Neural progenitor cell (in vitro differentiated cells): ENCODE measurements around the gene ROMO1. TPM values are rescaled to one million over a fixed set of nuclear protein-coding genes. Genes with fewer than 3 reads are reported as not detected.

Experiments
- DNase-seq: peaks from one replicate; pipeline ENCODE4 v3.0.0-alpha.2; 2016; ENCODE audit warnings: low spot score
- H2AFZ ChIP-seq: fragments of 200-600 bp; sonication (generic); replicated peaks from 2 replicates; pipeline ENCODE4 v1.6.1; 2016; ENCODE audit warnings: antibody characterized with exemption
- H3F3A ChIP-seq: fragments of 200-600 bp; sonication (generic); 2 replicates; pipeline ENCODE4 v1.6.1; 2016; ENCODE audit warnings: antibody characterized with exemption, low read depth
- H3K27ac ChIP-seq: fragments of 200-600 bp; sonication (generic); 2 replicates; pipeline ENCODE4 v1.5.1; 2016; ENCODE audit warnings: mild to moderate bottlenecking
- H3K27me3 ChIP-seq: fragments of 200-600 bp; sonication (generic); 2 replicates; pipeline ENCODE4 v1.6.1; 2016; ENCODE audit warnings: mild to moderate bottlenecking, moderate library complexity
- H3K36me3 ChIP-seq: fragments of 200-600 bp; sonication (generic); 2 replicates; pipeline ENCODE4 v1.5.1; 2016
- H3K4me1 ChIP-seq: fragments of 200-600 bp; sonication (generic); 2 replicates; pipeline ENCODE4 v1.6.1; 2016; ENCODE audit warnings: mixed run types
- H3K4me2 ChIP-seq: fragments of 200-600 bp; sonication (generic); 2 replicates; pipeline ENCODE4 v1.6.1; 2016
- H3K4me3 ChIP-seq: fragments of 200-600 bp; sonication (generic); 2 replicates; pipeline ENCODE4 v1.5.1; 2016
- H3K79me2 ChIP-seq: fragments of 200-600 bp; sonication (generic); 2 replicates; pipeline ENCODE4 v1.6.1; 2016; ENCODE audit warnings: low read depth
- H3K9ac ChIP-seq: fragments of 200-600 bp; sonication (generic); 2 replicates; pipeline ENCODE4 v1.6.1; 2016
- H3K9me3 ChIP-seq: fragments of 200-600 bp; sonication (generic); 2 replicates; pipeline ENCODE4 v1.5.1; 2016; ENCODE audit warnings: low read depth
- H4K20me1 ChIP-seq: fragments of 200-600 bp; sonication (generic); 2 replicates; pipeline ENCODE4 v1.6.1; 2016; ENCODE audit warnings: low read depth
- H3K27ac Mint-ChIP-seq: 3 replicates; pipeline ENCODE4 v1.8.0; 2021; ENCODE audit warnings: mixed read lengths
- H3K27me3 Mint-ChIP-seq: 2 replicates; pipeline ENCODE4 v1.8.0; 2022; ENCODE audit warnings: low read depth, mild to moderate bottlenecking, inconsistent platforms, moderate library complexity, mixed read lengths; ENCODE audit not compliant: insufficient read depth
- H3K36me3 Mint-ChIP-seq: 3 replicates; pipeline ENCODE4 v1.8.0; 2021; ENCODE audit warnings: mixed read lengths
- H3K4me1 Mint-ChIP-seq: 3 replicates; pipeline ENCODE4 v1.8.0; 2021; ENCODE audit warnings: mixed read lengths
- H3K4me3 Mint-ChIP-seq: 3 replicates; pipeline ENCODE4 v1.8.0; 2021; ENCODE audit warnings: mild to moderate bottlenecking, moderate library complexity, mixed read lengths
- H3K9me3 Mint-ChIP-seq: 3 replicates; pipeline ENCODE4 v1.8.0; 2020; ENCODE audit warnings: mixed read lengths
- CTCF ChIP-seq: fragments of 200-600 bp; sonication (generic); IDR thresholded peaks from 2 replicates; pipeline ENCODE4 v1.5.1; 2017; ENCODE audit warnings: antibody characterized with exemption, mild to moderate bottlenecking
- EZH2 ChIP-seq: fragments of 200-600 bp; sonication (generic); IDR thresholded peaks from 2 replicates; pipeline ENCODE4 v1.6.1; 2017; ENCODE audit warnings: antibody characterized with exemption, mild to moderate bottlenecking, moderate library complexity
- EZH2phosphoT487 ChIP-seq: fragments of 200-600 bp; sonication (generic); IDR thresholded peaks from 2 replicates; pipeline ENCODE4 v1.6.1; 2017; ENCODE audit warnings: antibody characterized with exemption
- total RNA-seq: library from RNA; depleted of rRNA; stranded (reverse); fragments of >200 nt; gene quantifications from 2 replicates; pipeline ENCODE4 v1.2.3, GENCODE V29; 2015; ENCODE audit warnings: low replicate concordance

Gene ROMO1
- total RNA-seq, 1 donor from 2014 or later: 135 TPM

GRCh38 chr20:35663516-35664465 lies 35.4 kb upstream of the ROMO1 start:
- H3K9me3 ChIP-seq: no peaks in the 10 kb centered on the region
- peak overlapping the region; percentile 59 for H2AFZ ChIP-seq
- peaks cover 5% of the 10 kb centered on the region for H3K27me3 Mint-ChIP-seq
- DNase-seq: peak; percentile 79
- peak overlapping the region; percentile 97 for H3K9ac ChIP-seq
- peak overlapping the region; percentile 77 for H3K4me3 ChIP-seq
- H3K4me3 Mint-ChIP-seq: peak overlapping the region; percentile 97
- H3F3A ChIP-seq: peaks cover 10% of the 10 kb centered on the region
- H3K27ac Mint-ChIP-seq: peak overlapping the region; percentile 100
- peak overlapping the region; percentile 84 for H3K27ac ChIP-seq
- H3K4me1 Mint-ChIP-seq: peaks cover 25% of the 10 kb centered on the region
- peaks cover 26% of the 10 kb centered on the region for H3K4me1 ChIP-seq
- H3K36me3 ChIP-seq: no peaks in the 10 kb centered on the region
- peak overlapping the region; percentile 98 for H3K4me2 ChIP-seq
- peaks cover 55% of the 10 kb centered on the region for H4K20me1 ChIP-seq
- no peaks in the 10 kb centered on the region for H3K27me3 ChIP-seq
- H3K79me2 ChIP-seq: peaks cover 59% of the 10 kb centered on the region
- H3K9me3 Mint-ChIP-seq: peaks cover 14% of the 10 kb centered on the region
- peaks cover 25% of the 10 kb centered on the region for H3K36me3 Mint-ChIP-seq
- TF ChIP-seq CTCF (no peak), EZH2phosphoT487 (no peak), EZH2 (no peak)

GRCh38 chr20:35664466-35665206 lies 34.6 kb upstream of the ROMO1 start, which contains the start of the genes CPNE1 and RBM12:
Gene CPNE1, minus strand, starts transcription at chr20:35664900. Its CDS starts 31,977 bp downstream, at chr20:35632923.
Gene RBM12, minus strand, starts transcription at chr20:35664900. Its CDS starts 9,578 bp downstream, at chr20:35655322.
- Histone ChIP-seq H2AFZ (peak within 1 kb of the TSS; percentile 84), H3K9ac (peak within 1 kb of the TSS; percentile 97), H3K9me3 (no peaks in the 10 kb centered on the region), H3K27me3 (no peaks in the 10 kb centered on the region), H3K4me1 (peaks cover 26% of the 10 kb centered on the region), H4K20me1 (peaks cover 47% of the 10 kb centered on the region), H3K27ac (peak within 1 kb of the TSS; percentile 84), H3K4me3 (peak within 1 kb of the TSS; percentile 77), H3K4me2 (peak within 1 kb of the TSS; percentile 98), H3K36me3 (no peaks in the 10 kb centered on the region), H3F3A (peaks cover 10% of the 10 kb centered on the region), H3K79me2 (peaks cover 51% of the 10 kb centered on the region)
- Mint-ChIP-seq H3K9me3 (peaks cover 8% of the 10 kb centered on the region), H3K36me3 (peaks cover 25% of the 10 kb centered on the region), H3K27ac (peak within 1 kb of the TSS; percentile 100), H3K4me1 (peaks cover 25% of the 10 kb centered on the region), H3K4me3 (peak within 1 kb of the TSS; percentile 97), H3K27me3 (peaks cover 5% of the 10 kb centered on the region)
- DNase-seq: peak; percentile 97
- no peak for TF ChIP-seq EZH2phosphoT487
- TF ChIP-seq EZH2: no peak
- TF ChIP-seq CTCF: no peak

- no peak for DNase-seq
- TF ChIP-seq CTCF: no peak
- no peak for TF ChIP-seq EZH2
- TF ChIP-seq EZH2phosphoT487: no peak
- H3K27ac Mint-ChIP-seq: no peak overlapping the region
Measured at GRCh38 chr20:35665949-35666288, 33.3 kb upstream of the ROMO1 start.

More at GRCh38 chr20:35665949-35666288, 33.3 kb upstream of the ROMO1 start:
- H3K4me3 Mint-ChIP-seq: peak overlapping the region; percentile 55
- Histone ChIP-seq H3K27ac (no peak overlapping the region), H3K36me3 (no peaks in the 10 kb centered on the region), H3K4me3 (no peak overlapping the region), H3K4me2 (no peak overlapping the region), H3F3A (peaks cover 10% of the 10 kb centered on the region), H3K9me3 (no peaks in the 10 kb centered on the region), H3K27me3 (no peaks in the 10 kb centered on the region), H4K20me1 (peaks cover 34% of the 10 kb centered on the region), H3K4me1 (peaks cover 23% of the 10 kb centered on the region), H3K9ac (no peak overlapping the region), H2AFZ (no peak overlapping the region), H3K79me2 (peaks cover 38% of the 10 kb centered on the region)
- peaks cover 5% of the 10 kb centered on the region for H3K9me3 Mint-ChIP-seq
- H3K27me3 Mint-ChIP-seq: peaks cover 5% of the 10 kb centered on the region
- H3K4me1 Mint-ChIP-seq: peaks cover 25% of the 10 kb centered on the region
- H3K36me3 Mint-ChIP-seq: peaks cover 28% of the 10 kb centered on the region
